OCI-LY7 (cell line): ENCODE measurements around the gene OR2L2. TPM values are rescaled to one million over a fixed set of nuclear protein-coding genes. Genes with fewer than 3 reads are reported as not detected.

ENCODE experiments used
- small RNA-seq: library from RNA; depleted of rRNA; stranded (forward); fragments of <200 nt; gene quantifications from one replicate; pipeline ENCODE3, GENCODE V24; 2014
- total RNA-seq, 2 experiments: library from RNA; depleted of rRNA in 1 of 2; stranded (reverse); fragments of >200 nt in 1 of 2; shearing (Covaris generic) in 1 of 2; gene quantifications; 2 replicates each; pipeline ENCODE4 v1.2.3, GENCODE V29; 2014 to 2022

The OR2L2 gene
- total RNA-seq, 2 experiments from 2014 or later: 0.06 to 0.10 TPM

Small RNAs within 50 kb of the gene (small RNA-seq; reads per million reads assigned to genes)
- gene RF00019: not detected

Other genes starting within 250 kb of the OR2L2 start
- not detected in 2 replicates for gene OR14A16, start 206.0 kb upstream of the OR2L2 start, total RNA-seq (2014; rRNA removed; shearing (Covaris generic))
- not detected in 2 replicates for gene OR14A16, start 206.0 kb upstream of the OR2L2 start, total RNA-seq (2022)
- gene OR11L1, start 188.2 kb upstream of the OR2L2 start, total RNA-seq (2014; rRNA removed; shearing (Covaris generic)): not detected in 2 replicates
- not detected in 2 replicates for gene OR11L1, start 188.2 kb upstream of the OR2L2 start, total RNA-seq (2022)
- not detected in 2 replicates for gene TRIM58, start 172.9 kb upstream of the OR2L2 start, total RNA-seq (2014; rRNA removed; shearing (Covaris generic))
- not detected in 2 replicates for gene TRIM58, start 172.9 kb upstream of the OR2L2 start, total RNA-seq (2022)
- gene OR2W3, start 134.5 kb upstream of the OR2L2 start, total RNA-seq (2014; rRNA removed; shearing (Covaris generic)): not detected in 2 replicates
- not detected in 2 replicates for gene OR2W3, start 134.5 kb upstream of the OR2L2 start, total RNA-seq (2022)
- not detected in 2 replicates for gene OR2T8, start 109.8 kb upstream of the OR2L2 start, total RNA-seq (2014; rRNA removed; shearing (Covaris generic))
- not detected in 2 replicates for gene OR2T8, start 109.8 kb upstream of the OR2L2 start, total RNA-seq (2022)
- gene OR2AJ1, start 105.2 kb upstream of the OR2L2 start, total RNA-seq (2014; rRNA removed; shearing (Covaris generic)): not detected in 2 replicates
- not detected in 2 replicates for gene OR2AJ1, start 105.2 kb upstream of the OR2L2 start, total RNA-seq (2022)
- gene OR2L8, start 81.2 kb upstream of the OR2L2 start, total RNA-seq (2014; rRNA removed; shearing (Covaris generic)): not detected in 2 replicates
- not detected in 2 replicates for gene OR2L8, start 81.2 kb upstream of the OR2L2 start, total RNA-seq (2022)
- gene OR2AK2, start 64.8 kb upstream of the OR2L2 start, total RNA-seq (2014; rRNA removed; shearing (Covaris generic)): 0.15 TPM in 1 of 2 replicates, not detected in the other
- gene OR2AK2, start 64.8 kb upstream of the OR2L2 start, total RNA-seq (2022): not detected in 2 replicates
- gene OR2L5, start 16.4 kb upstream of the OR2L2 start, total RNA-seq (2014; rRNA removed; shearing (Covaris generic)): not detected in 2 replicates
- gene OR2L5, start 16.4 kb upstream of the OR2L2 start, total RNA-seq (2022): not detected in 2 replicates
- 0.15 TPM in 1 of 2 replicates, not detected in the other for gene OR2L3, start 16.8 kb downstream of the OR2L2 start, total RNA-seq (2014; rRNA removed; shearing (Covaris generic))
- gene OR2L3, start 16.8 kb downstream of the OR2L2 start, total RNA-seq (2022): not detected in 2 replicates
- gene OR2L13, start 65.1 kb downstream of the OR2L2 start, total RNA-seq (2014; rRNA removed; shearing (Covaris generic)): not detected in 2 replicates
- gene OR2L13, start 65.1 kb downstream of the OR2L2 start, total RNA-seq (2022): not detected in 2 replicates
- gene OR2M5, start 115.1 kb downstream of the OR2L2 start, total RNA-seq (2014; rRNA removed; shearing (Covaris generic)): not detected in 2 replicates
- gene OR2M5, start 115.1 kb downstream of the OR2L2 start, total RNA-seq (2022): not detected in 2 replicates
- gene OR2M2, start 144.8 kb downstream of the OR2L2 start, total RNA-seq (2014; rRNA removed; shearing (Covaris generic)): not detected in 2 replicates
- gene OR2M2, start 144.8 kb downstream of the OR2L2 start, total RNA-seq (2022): not detected in 2 replicates
- gene OR2M3, start 167.2 kb downstream of the OR2L2 start, total RNA-seq (2014; rRNA removed; shearing (Covaris generic)): not detected in 2 replicates
- not detected in 2 replicates for gene OR2M3, start 167.2 kb downstream of the OR2L2 start, total RNA-seq (2022)
- gene OR2M4, start 201.3 kb downstream of the OR2L2 start, total RNA-seq (2014; rRNA removed; shearing (Covaris generic)): not detected in 2 replicates
- gene OR2M4, start 201.3 kb downstream of the OR2L2 start, total RNA-seq (2022): not detected in 2 replicates
- gene OR2T33, start 247.9 kb downstream of the OR2L2 start, total RNA-seq (2014; rRNA removed; shearing (Covaris generic)): not detected in 2 replicates
- not detected in 2 replicates for gene OR2T33, start 247.9 kb downstream of the OR2L2 start, total RNA-seq (2022)